Stimulated activated naive CD8-positive, alpha-beta T cell treated with anti-CD3 and anti-CD28 coated beads, Interleukin-15, amount 100 ng/mL, for 72 hours (primary cell): ENCODE data around the gene USP34.
A peak's percentile ranks its signal among the peaks of the same experiment; 100 is the strongest.

Experiments
- ATAC-seq: fragments of 150-1000 bp; cut with Tn5 transposase; 2 replicates; pipeline ENCODE4 v1.10.0; 2021; ENCODE audit warnings: mild to moderate bottlenecking, moderate library complexity
- DNase-seq, 2 donors: peaks; one replicate each; pipeline ENCODE4 v3.0.0; 2021 to 2022
- H3K27ac Mint-ChIP-seq, 2 donors: one replicate each; pipeline ENCODE4 v1.8.0; 2022; ENCODE audit warnings: mild to moderate bottlenecking in 2 of 2, mixed read lengths in 2 of 2, moderate library complexity in 2 of 2
- H3K27me3 Mint-ChIP-seq: one replicate; pipeline ENCODE4 v1.8.0; 2022; ENCODE audit warnings: mixed read lengths
- H3K4me1 Mint-ChIP-seq: one replicate; pipeline ENCODE4 v1.8.0; 2022; ENCODE audit warnings: mild to moderate bottlenecking, mixed read lengths
- H3K4me3 Mint-ChIP-seq, 2 donors: one replicate each; pipeline ENCODE4 v1.8.0; 2022; ENCODE audit warnings: mild to moderate bottlenecking in 2 of 2, mixed read lengths in 2 of 2, moderate library complexity in 1 of 2
- H3K9me3 Mint-ChIP-seq, 2 donors: one replicate each; pipeline ENCODE4 v1.8.0; 2022; ENCODE audit warnings: mixed read lengths in 2 of 2

USP34 gene

GRCh38 chr2:61443342-61444041 is 27.4 kb downstream of the USP34 start:
- H3K27ac Mint-ChIP-seq: no peak overlapping the region
- no peaks in the 10 kb centered on the region for H3K27me3 Mint-ChIP-seq
- peak; percentile 57 for ATAC-seq
- H3K9me3 Mint-ChIP-seq: no peaks in the 10 kb centered on the region
- no peak for DNase-seq
- peaks cover 56% of the 10 kb centered on the region for H3K4me1 Mint-ChIP-seq
- H3K4me3 Mint-ChIP-seq: no peak overlapping the region

- H3K4me3 Mint-ChIP-seq: no peak overlapping the region
Measured at GRCh38 chr2:61439241-61440002, 31.5 kb downstream of the USP34 start.

GRCh38 chr2:61438670-61439069 is 32.2 kb downstream of the USP34 start:
- peak overlapping the region in 1 of 2 donors; percentile 38 for H3K27ac Mint-ChIP-seq
- H3K4me3 Mint-ChIP-seq: no peak overlapping the region
- no peak for DNase-seq
- H3K4me1 Mint-ChIP-seq: peaks cover 76% of the 10 kb centered on the region
- no peak for ATAC-seq
- peaks cover 9 to 11% of the 10 kb centered on the region in 2 donors for H3K9me3 Mint-ChIP-seq
- H3K27me3 Mint-ChIP-seq: no peaks in the 10 kb centered on the region

More at GRCh38 chr2:61439241-61440002, 31.5 kb downstream of the USP34 start:
- Mint-ChIP-seq H3K27ac (no peak overlapping the region), H3K9me3 (peaks cover 9 to 11% of the 10 kb centered on the region in 2 donors), H3K4me1 (peaks cover 76% of the 10 kb centered on the region), H3K27me3 (no peaks in the 10 kb centered on the region)
- ATAC-seq (peak; percentile 46), DNase-seq (no peak)

GRCh38 chr2:61437170-61437569 is 33.7 kb downstream of the USP34 start:
- no peak overlapping the region for H3K27ac Mint-ChIP-seq
- ATAC-seq: no peak
- no peaks in the 10 kb centered on the region for H3K27me3 Mint-ChIP-seq
- H3K4me3 Mint-ChIP-seq: no peak overlapping the region
- no peak for DNase-seq
- H3K9me3 Mint-ChIP-seq: peaks cover 9 to 11% of the 10 kb centered on the region in 2 donors
- H3K4me1 Mint-ChIP-seq: peaks cover 72% of the 10 kb centered on the region

GRCh38 chr2:61436092-61436491 is 34.8 kb downstream of the USP34 start:
- Mint-ChIP-seq H3K27me3 (no peaks in the 10 kb centered on the region), H3K4me1 (peaks cover 62% of the 10 kb centered on the region), H3K27ac (peak overlapping the region in 1 of 2 donors; percentile 47), H3K9me3 (peaks cover 9 to 11% of the 10 kb centered on the region in 2 donors), H3K4me3 (peak overlapping the region in 1 of 2 donors; percentile 1)
- ATAC-seq (no peak), DNase-seq (no peak)

- no peak for DNase-seq
- Mint-ChIP-seq H3K27ac (no peak overlapping the region), H3K4me1 (peaks cover 67% of the 10 kb centered on the region), H3K4me3 (no peak overlapping the region), H3K27me3 (no peaks in the 10 kb centered on the region), H3K9me3 (peaks cover 9 to 11% of the 10 kb centered on the region in 2 donors)
- no peak for ATAC-seq
Measured at GRCh38 chr2:61435291-61435690, 35.6 kb downstream of the USP34 start.

GRCh38 chr2:61434314-61434713 is 36.6 kb downstream of the USP34 start:
- peaks cover 60% of the 10 kb centered on the region for H3K4me1 Mint-ChIP-seq

GRCh38 chr2:61433606-61434005 is 37.3 kb downstream of the USP34 start:
- H3K27ac Mint-ChIP-seq: no peak overlapping the region
- ATAC-seq (no peak), DNase-seq (no peak)
- no peaks in the 10 kb centered on the region for H3K27me3 Mint-ChIP-seq
- H3K4me1 Mint-ChIP-seq: peaks cover 55% of the 10 kb centered on the region
- no peak overlapping the region for H3K4me3 Mint-ChIP-seq
- peaks cover 9 to 11% of the 10 kb centered on the region in 2 donors for H3K9me3 Mint-ChIP-seq

More at GRCh38 chr2:61434314-61434713, 36.6 kb downstream of the USP34 start:
- Mint-ChIP-seq H3K27me3 (no peaks in the 10 kb centered on the region), H3K4me3 (no peak overlapping the region), H3K27ac (no peak overlapping the region), H3K9me3 (peaks cover 9 to 11% of the 10 kb centered on the region in 2 donors)
- ATAC-seq (no peak), DNase-seq (no peak)

GRCh38 chr2:61432990-61433389 is 37.9 kb downstream of the USP34 start:
- Mint-ChIP-seq H3K4me3 (no peak overlapping the region), H3K4me1 (peaks cover 56% of the 10 kb centered on the region), H3K27me3 (no peaks in the 10 kb centered on the region), H3K27ac (no peak overlapping the region), H3K9me3 (peaks cover 9 to 11% of the 10 kb centered on the region in 2 donors)
- DNase-seq (no peak), ATAC-seq (no peak)

GRCh38 chr2:61431345-61431744 is 39.5 kb downstream of the USP34 start:
- peaks cover 0 to 3% of the 10 kb centered on the region in 2 donors for H3K9me3 Mint-ChIP-seq
- DNase-seq: no peak
- H3K4me1 Mint-ChIP-seq: peaks cover 59% of the 10 kb centered on the region
- H3K27me3 Mint-ChIP-seq: no peaks in the 10 kb centered on the region
- no peak overlapping the region for H3K4me3 Mint-ChIP-seq
- ATAC-seq: no peak
- H3K27ac Mint-ChIP-seq: no peak overlapping the region

- H3K9me3 Mint-ChIP-seq: no peaks in the 10 kb centered on the region
- H3K27me3 Mint-ChIP-seq: no peaks in the 10 kb centered on the region
- peak overlapping the region; percentile 69 to 93 for H3K27ac Mint-ChIP-seq
- peaks cover 69% of the 10 kb centered on the region for H3K4me1 Mint-ChIP-seq
- peak overlapping the region; percentile 4 to 49 for H3K4me3 Mint-ChIP-seq
- peak; percentile 60 to 76 for DNase-seq
- ATAC-seq: peak; percentile 95
Measured at GRCh38 chr2:61426267-61426897, 44.5 kb downstream of the USP34 start.

- Mint-ChIP-seq H3K27me3 (no peaks in the 10 kb centered on the region), H3K4me1 (peaks cover 70% of the 10 kb centered on the region), H3K9me3 (no peaks in the 10 kb centered on the region), H3K4me3 (peak overlapping the region; percentile 26 to 49), H3K27ac (peak overlapping the region; percentile 69 to 93)
- ATAC-seq (peak; percentile 56), DNase-seq (peak; percentile 9 to 18)
Measured at GRCh38 chr2:61425605-61426155, 45.2 kb downstream of the USP34 start.

GRCh38 chr2:61423714-61424113 is 47.2 kb downstream of the USP34 start:
- Mint-ChIP-seq H3K27me3 (no peaks in the 10 kb centered on the region), H3K9me3 (no peaks in the 10 kb centered on the region), H3K4me1 (peaks cover 79% of the 10 kb centered on the region), H3K4me3 (no peak overlapping the region), H3K27ac (no peak overlapping the region)
- no peak for DNase-seq
- ATAC-seq: no peak

- Mint-ChIP-seq H3K4me3 (no peak overlapping the region), H3K27me3 (no peaks in the 10 kb centered on the region), H3K9me3 (no peaks in the 10 kb centered on the region), H3K4me1 (peaks cover 69% of the 10 kb centered on the region), H3K27ac (peak overlapping the region in 1 of 2 donors; percentile 34)
- no peak for ATAC-seq
- DNase-seq: peak in 1 of 2 donors; percentile 24
Measured at GRCh38 chr2:61421611-61422010, 49.3 kb downstream of the USP34 start.

GRCh38 chr2:61420991-61421544 is 49.8 kb downstream of the USP34 start:
- ATAC-seq: no peak
- Mint-ChIP-seq H3K27me3 (no peaks in the 10 kb centered on the region), H3K4me3 (no peak overlapping the region), H3K4me1 (peaks cover 63% of the 10 kb centered on the region), H3K9me3 (no peaks in the 10 kb centered on the region), H3K27ac (no peak overlapping the region)
- no peak for DNase-seq
